HG02759 (cell line): ENCODE results near the gene OIP5.
"Not testable (repeated sequence)": the region's sequence is repeated elsewhere in the genome, so short reads cannot be mapped to it uniquely, and the experiment has no call there.

Experiments
- ATAC-seq: cut with Tn5 transposase; IDR thresholded peaks from one replicate; pipeline ENCODE4 v1.9.1; 2021; ENCODE audit warnings: mild to moderate bottlenecking, moderate library complexity; ENCODE audit not compliant: unreplicated experiment

Gene OIP5

GRCh38 chr15:41260924-41261323 is 71.5 kb downstream of the OIP5 start:
- not testable (repeated sequence) for ATAC-seq

- ATAC-seq = no peak
Measured at GRCh38 chr15:41259546-41260189, 72.7 kb downstream of the OIP5 start.
